ENCODE measurements around the gene RASEF.
"Not testable (repeated sequence)": the region's sequence is repeated elsewhere in the genome, so short reads cannot be mapped to it uniquely, and the experiment has no call there.

DNA sequence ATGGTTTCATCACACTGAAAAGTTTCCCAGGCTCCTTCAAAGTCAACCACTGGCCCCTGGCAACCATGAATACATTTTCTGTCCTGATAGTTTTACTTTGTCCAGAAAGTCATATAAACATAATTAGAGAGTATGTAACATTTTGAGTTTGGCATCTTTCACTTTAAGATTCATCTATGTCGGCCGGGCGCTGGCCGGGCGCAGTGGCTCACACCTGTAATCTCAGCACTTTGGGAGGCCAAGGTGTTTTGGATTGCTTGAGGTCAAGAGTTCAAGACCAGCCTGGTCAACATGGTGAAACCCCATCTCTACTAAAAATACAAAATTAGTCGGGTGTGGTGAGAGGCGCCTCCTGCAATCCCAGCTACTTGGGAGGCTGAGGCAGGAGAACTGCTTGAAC is 126.4 kb downstream of the RASEF start:
- not testable (repeated sequence) for TF ChIP-seq POLR2A (IDR thresholded peaks at IDR 0.05; ENCODE audit: low read depth)
- TF ChIP-seq, protein P1, sequence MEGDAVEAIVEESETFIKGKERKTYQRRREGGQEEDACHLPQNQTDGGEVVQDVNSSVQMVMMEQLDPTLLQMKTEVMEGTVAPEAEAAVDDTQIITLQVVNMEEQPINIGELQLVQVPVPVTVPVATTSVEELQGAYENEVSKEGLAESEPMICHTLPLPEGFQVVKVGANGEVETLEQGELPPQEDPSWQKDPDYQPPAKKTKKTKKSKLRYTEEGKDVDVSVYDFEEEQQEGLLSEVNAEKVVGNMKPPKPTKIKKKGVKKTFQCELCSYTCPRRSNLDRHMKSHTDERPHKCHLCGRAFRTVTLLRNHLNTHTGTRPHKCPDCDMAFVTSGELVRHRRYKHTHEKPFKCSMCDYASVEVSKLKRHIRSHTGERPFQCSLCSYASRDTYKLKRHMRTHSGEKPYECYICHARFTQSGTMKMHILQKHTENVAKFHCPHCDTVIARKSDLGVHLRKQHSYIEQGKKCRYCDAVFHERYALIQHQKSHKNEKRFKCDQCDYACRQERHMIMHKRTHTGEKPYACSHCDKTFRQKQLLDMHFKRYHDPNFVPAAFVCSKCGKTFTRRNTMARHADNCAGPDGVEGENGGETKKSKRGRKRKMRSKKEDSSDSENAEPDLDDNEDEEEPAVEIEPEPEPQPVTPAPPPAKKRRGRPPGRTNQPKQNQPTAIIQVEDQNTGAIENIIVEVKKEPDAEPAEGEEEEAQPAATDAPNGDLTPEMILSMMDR (IDR thresholded peaks at IDR 0.05), result not testable (repeated sequence)
